ENCODE data around the gene NOC2L. TPM values are rescaled to one million over a fixed set of nuclear protein-coding genes. Genes with fewer than 3 reads are reported as not detected.

NOC2L gene
- total RNA-seq, 2 experiments from 2014 or later: 77.9 to 99.0 TPM

GRCh38 chr1:919271-919872 lies 39.7 kb downstream of the NOC2L start:
- Histone ChIP-seq H3K36me3 (ENCODE audit: insufficient read depth, low read length) (no peaks in the 10 kb centered on the region), H3K4me3 (ENCODE audit: low read depth, low read length, poor library complexity, severe bottlenecking) (no peak overlapping the region), H3K4me1 (ENCODE audit: insufficient read depth, low read length, poor library complexity, severe bottlenecking) (peaks cover 26% of the 10 kb centered on the region), H3K4me2 (ENCODE audit: low read length) (no peak overlapping the region), H3K9me2 (ENCODE audit: insufficient read depth, low read length) (no peaks in the 10 kb centered on the region), H4K20me1 (ENCODE audit: insufficient read depth, low read length) (no peaks in the 10 kb centered on the region), H2AFZ (ENCODE audit: low read length) (no peak overlapping the region), H3K79me2 (ENCODE audit: insufficient read depth, low read depth, low read length) (no peaks in the 10 kb centered on the region), H3K27ac (ENCODE audit: low read depth, low read length, poor library complexity, severe bottlenecking) (no peak overlapping the region), H3K9me3 (ENCODE audit: low read length) (no peaks in the 10 kb centered on the region)
- no TSS peak for BruUV-seq (replicated peaks)
- no peak for TF ChIP-seq EZH2phosphoT487 (IDR thresholded peaks at IDR 0.05; ENCODE audit: borderline replicate concordance, low read depth, low read length)
- 0 out of 2 replicates have a peak, but pooled peaks have one; percentile 30 for TF ChIP-seq CTCF (conservative IDR thresholded peaks at IDR 0.05; ENCODE audit: low read length)
- intact Hi-C loops (cut with micrococcal nuclease; ENCODE audit: unreplicated experiment): no loop called here
- ChIA-PET CTCF (ENCODE audit: unreplicated experiment) (no interaction called here), POLR2A (no interaction called here)
- no peak for DNase-seq (ENCODE audit: low spot score)

- TF ChIP-seq EZH2phosphoT487 (IDR thresholded peaks at IDR 0.05; ENCODE audit: borderline replicate concordance, low read depth, low read length): no peak
- TF ChIP-seq CTCF (conservative IDR thresholded peaks at IDR 0.05; ENCODE audit: low read length): no peak
- ChIA-PET POLR2A (no interaction called here), CTCF (ENCODE audit: unreplicated experiment) (no interaction called here)
- no peak overlapping the region for H3K27ac ChIP-seq (ENCODE audit: low read depth, low read length, poor library complexity, severe bottlenecking)
- no peak overlapping the region for H2AFZ ChIP-seq (ENCODE audit: low read length)
- intact Hi-C loops (cut with micrococcal nuclease; ENCODE audit: unreplicated experiment): no loop called here
- H4K20me1 ChIP-seq (ENCODE audit: insufficient read depth, low read length): no peaks in the 10 kb centered on the region
- no peaks in the 10 kb centered on the region for H3K9me3 ChIP-seq (ENCODE audit: low read length)
- no peak overlapping the region for H3K4me2 ChIP-seq (ENCODE audit: low read length)
- no peaks in the 10 kb centered on the region for H3K36me3 ChIP-seq (ENCODE audit: insufficient read depth, low read length)
- peaks cover 26% of the 10 kb centered on the region for H3K4me1 ChIP-seq (ENCODE audit: insufficient read depth, low read length, poor library complexity, severe bottlenecking)
- no peaks in the 10 kb centered on the region for H3K79me2 ChIP-seq (ENCODE audit: insufficient read depth, low read depth, low read length)
- DNase-seq (ENCODE audit: low spot score): no peak
- no peak overlapping the region for H3K4me3 ChIP-seq (ENCODE audit: low read depth, low read length, poor library complexity, severe bottlenecking)
- BruUV-seq (replicated peaks): no TSS peak
- no peaks in the 10 kb centered on the region for H3K9me2 ChIP-seq (ENCODE audit: insufficient read depth, low read length)
These were observed 40.2 kb downstream of the NOC2L start for GRCh38 chr1:918843-919242.

GRCh38 chr1:918353-918752 lies 40.7 kb downstream of the NOC2L start:
- no peaks in the 10 kb centered on the region for H3K9me2 ChIP-seq (ENCODE audit: insufficient read depth, low read length)
- no peaks in the 10 kb centered on the region for H3K9me3 ChIP-seq (ENCODE audit: low read length)
- intact Hi-C loops (cut with micrococcal nuclease; ENCODE audit: unreplicated experiment): no loop called here
- H3K36me3 ChIP-seq (ENCODE audit: insufficient read depth, low read length): no peaks in the 10 kb centered on the region
- H3K4me2 ChIP-seq (ENCODE audit: low read length): no peak overlapping the region
- no peaks in the 10 kb centered on the region for H4K20me1 ChIP-seq (ENCODE audit: insufficient read depth, low read length)
- TF ChIP-seq EZH2phosphoT487 (IDR thresholded peaks at IDR 0.05; ENCODE audit: borderline replicate concordance, low read depth, low read length) (no peak), CTCF (conservative IDR thresholded peaks at IDR 0.05; ENCODE audit: low read length) (no peak)
- no peak overlapping the region for H3K27ac ChIP-seq (ENCODE audit: low read depth, low read length, poor library complexity, severe bottlenecking)
- POLR2A ChIA-PET: no interaction called here
- no TSS peak for BruUV-seq (replicated peaks)
- DNase-seq (ENCODE audit: low spot score): no peak
- no peaks in the 10 kb centered on the region for H3K79me2 ChIP-seq (ENCODE audit: insufficient read depth, low read depth, low read length)
- CTCF ChIA-PET (ENCODE audit: unreplicated experiment): no interaction called here
- no peak overlapping the region for H2AFZ ChIP-seq (ENCODE audit: low read length)
- H3K4me3 ChIP-seq (ENCODE audit: low read depth, low read length, poor library complexity, severe bottlenecking): no peak overlapping the region
- peaks cover 23% of the 10 kb centered on the region for H3K4me1 ChIP-seq (ENCODE audit: insufficient read depth, low read length, poor library complexity, severe bottlenecking)

All from OCI-LY7 (cell line).